Hematopoietic multipotent progenitor cell treated with erythropoietin and hydrocortisone succinate and interleukin-3 and kit ligand, for 8 days (in vitro differentiated cells): ENCODE results near the gene HELT.
"Not testable (repeated sequence)": the region's sequence is repeated elsewhere in the genome, so short reads cannot be mapped to it uniquely, and the experiment has no call there.

Source experiments
- DNase-seq: peaks from one replicate; pipeline ENCODE4 v3.0.0-alpha.2; 2015

The HELT gene

GRCh38 chr4:185017964-185018772 is at the start of gene HELT:
Gene HELT (plus strand): TSS chr4:185018490. CDS start chr4:185018929, 439 bp downstream.
- DNase-seq, result no peak

- DNase-seq, result no peak
Measured at GRCh38 chr4:184968784-184969201, 49.5 kb upstream of the HELT start.

- DNase-seq, result no peak
Measured at GRCh38 chr4:184969610-184970009, 48.7 kb upstream of the HELT start.

GRCh38 chr4:184972991-184973390 is 45.3 kb upstream of the HELT start:
- no peak for DNase-seq

GRCh38 chr4:184976348-184976747 is 41.9 kb upstream of the HELT start:
- not testable (repeated sequence) for DNase-seq

- DNase-seq, result no peak
Measured at GRCh38 chr4:184977747-184978146, 40.5 kb upstream of the HELT start.

- no peak for DNase-seq
Measured at GRCh38 chr4:184978211-184978610, 40.1 kb upstream of the HELT start.

GRCh38 chr4:184979461-184980124 is 38.7 kb upstream of the HELT start:
- peak; percentile 5 for DNase-seq

GRCh38 chr4:184980261-184980660 is 38.0 kb upstream of the HELT start:
- no peak for DNase-seq

GRCh38 chr4:184983672-184984356 is 34.5 kb upstream of the HELT start:
- DNase-seq, result peak; percentile 43

- DNase-seq, result no peak
Measured at GRCh38 chr4:184987493-184988031, 30.7 kb upstream of the HELT start.

GRCh38 chr4:184988611-184989010 is 29.7 kb upstream of the HELT start:
- DNase-seq, result no peak

- not testable (repeated sequence) for DNase-seq
Measured at GRCh38 chr4:184989283-184989682, 29.0 kb upstream of the HELT start.

GRCh38 chr4:184990131-184990530 is 28.2 kb upstream of the HELT start:
- not testable (repeated sequence) for DNase-seq

GRCh38 chr4:184991860-184992259 is 26.4 kb upstream of the HELT start:
- no peak for DNase-seq

GRCh38 chr4:184992422-184992821 is 25.9 kb upstream of the HELT start:
- no peak for DNase-seq

GRCh38 chr4:184993247-184993646 is 25.0 kb upstream of the HELT start:
- no peak for DNase-seq

GRCh38 chr4:184994010-184994622 is 24.2 kb upstream of the HELT start:
- no peak for DNase-seq

GRCh38 chr4:184994623-184995010 is 23.7 kb upstream of the HELT start:
- DNase-seq, result no peak

- not testable (repeated sequence) for DNase-seq
Measured at GRCh38 chr4:184997656-184998055, 20.6 kb upstream of the HELT start.

- DNase-seq, result no peak
Measured at GRCh38 chr4:185002784-185003183, 15.5 kb upstream of the HELT start.

- no peak for DNase-seq
Measured at GRCh38 chr4:185003596-185004351, 14.5 kb upstream of the HELT start.
